Choroid plexus epithelial cell (primary cell): ENCODE measurements around the gene HIPK3.

Source experiments
- DNase-seq: peaks from one replicate; pipeline ENCODE4 v3.0.0-alpha.2; 2010; ENCODE audit warnings: low read depth
- H3K4me3 ChIP-seq: 2 replicates; pipeline ENCODE4 v1.5.1; 2011; ENCODE audit warnings: low read depth, mild to moderate bottlenecking, control low read depth, low read length, moderate library complexity
- TF ChIP-seq, protein P1 (sequence below): conservative IDR thresholded peaks from 2 replicates; pipeline ENCODE4 v1.5.1; 2011; ENCODE audit warnings: low read depth, mild to moderate bottlenecking, control low read depth, inconsistent platforms, low read length, moderate library complexity

The HIPK3 gene

GRCh38 chr11:33390944-33391892, 134.0 kb downstream of the HIPK3 start:
- no peak overlapping the region for H3K4me3 ChIP-seq
- TF ChIP-seq, protein P1, sequence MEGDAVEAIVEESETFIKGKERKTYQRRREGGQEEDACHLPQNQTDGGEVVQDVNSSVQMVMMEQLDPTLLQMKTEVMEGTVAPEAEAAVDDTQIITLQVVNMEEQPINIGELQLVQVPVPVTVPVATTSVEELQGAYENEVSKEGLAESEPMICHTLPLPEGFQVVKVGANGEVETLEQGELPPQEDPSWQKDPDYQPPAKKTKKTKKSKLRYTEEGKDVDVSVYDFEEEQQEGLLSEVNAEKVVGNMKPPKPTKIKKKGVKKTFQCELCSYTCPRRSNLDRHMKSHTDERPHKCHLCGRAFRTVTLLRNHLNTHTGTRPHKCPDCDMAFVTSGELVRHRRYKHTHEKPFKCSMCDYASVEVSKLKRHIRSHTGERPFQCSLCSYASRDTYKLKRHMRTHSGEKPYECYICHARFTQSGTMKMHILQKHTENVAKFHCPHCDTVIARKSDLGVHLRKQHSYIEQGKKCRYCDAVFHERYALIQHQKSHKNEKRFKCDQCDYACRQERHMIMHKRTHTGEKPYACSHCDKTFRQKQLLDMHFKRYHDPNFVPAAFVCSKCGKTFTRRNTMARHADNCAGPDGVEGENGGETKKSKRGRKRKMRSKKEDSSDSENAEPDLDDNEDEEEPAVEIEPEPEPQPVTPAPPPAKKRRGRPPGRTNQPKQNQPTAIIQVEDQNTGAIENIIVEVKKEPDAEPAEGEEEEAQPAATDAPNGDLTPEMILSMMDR: no peak
- no peak for DNase-seq

DNA sequence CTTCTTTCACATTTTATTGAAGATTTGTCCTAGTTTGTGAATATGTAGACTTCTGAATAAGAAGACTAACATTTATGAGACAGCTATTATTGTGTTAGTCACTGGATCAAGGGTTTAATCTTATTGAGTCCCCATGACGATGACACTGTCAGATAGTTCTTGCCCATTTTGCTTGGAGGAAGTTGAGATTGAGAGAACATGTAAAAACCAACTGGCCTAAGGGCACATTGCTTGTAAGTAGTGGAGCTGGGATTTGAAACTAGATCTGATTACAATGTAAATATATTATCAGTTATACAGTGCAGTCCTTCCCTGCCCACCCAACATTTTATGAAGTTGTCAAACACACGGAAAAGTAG, 134.7 kb downstream of the HIPK3 start:
- TF ChIP-seq, protein P1: no peak
- DNase-seq: no peak

GRCh38 chr11:33394431-33395109, 137.4 kb downstream of the HIPK3 start:
- TF ChIP-seq, protein P1: no peak
- H3K4me3 ChIP-seq: no peak overlapping the region
- no peak for DNase-seq

More for the DNA sequence above, 134.7 kb downstream of the HIPK3 start:
- no peak overlapping the region for H3K4me3 ChIP-seq

GRCh38 chr11:33396361-33396760, 139.2 kb downstream of the HIPK3 start:
- TF ChIP-seq, protein P1: no peak
- H3K4me3 ChIP-seq: no peak overlapping the region
- DNase-seq: no peak

GRCh38 chr11:33399421-33399820, 142.2 kb downstream of the HIPK3 start:
- no peak for DNase-seq
- TF ChIP-seq, protein P1: no peak
- H3K4me3 ChIP-seq: no peak overlapping the region

GRCh38 chr11:33402066-33402465, 144.9 kb downstream of the HIPK3 start:
- TF ChIP-seq, protein P1: no peak
- DNase-seq: peak; percentile 18
- H3K4me3 ChIP-seq: no peak overlapping the region
